NK-92 (cell line): Measurements from ENCODE around the gene KIF1A.
"Not testable (repeated sequence)": the region's sequence is repeated elsewhere in the genome, so short reads cannot be mapped to it uniquely, and the experiment has no call there.

Experiments
- DNase-seq: peaks from one replicate; lab custom pipeline; 2025; ENCODE audit not compliant: unreplicated experiment; lab: John Stamatoyannopoulos, UW

The KIF1A gene

DNA sequence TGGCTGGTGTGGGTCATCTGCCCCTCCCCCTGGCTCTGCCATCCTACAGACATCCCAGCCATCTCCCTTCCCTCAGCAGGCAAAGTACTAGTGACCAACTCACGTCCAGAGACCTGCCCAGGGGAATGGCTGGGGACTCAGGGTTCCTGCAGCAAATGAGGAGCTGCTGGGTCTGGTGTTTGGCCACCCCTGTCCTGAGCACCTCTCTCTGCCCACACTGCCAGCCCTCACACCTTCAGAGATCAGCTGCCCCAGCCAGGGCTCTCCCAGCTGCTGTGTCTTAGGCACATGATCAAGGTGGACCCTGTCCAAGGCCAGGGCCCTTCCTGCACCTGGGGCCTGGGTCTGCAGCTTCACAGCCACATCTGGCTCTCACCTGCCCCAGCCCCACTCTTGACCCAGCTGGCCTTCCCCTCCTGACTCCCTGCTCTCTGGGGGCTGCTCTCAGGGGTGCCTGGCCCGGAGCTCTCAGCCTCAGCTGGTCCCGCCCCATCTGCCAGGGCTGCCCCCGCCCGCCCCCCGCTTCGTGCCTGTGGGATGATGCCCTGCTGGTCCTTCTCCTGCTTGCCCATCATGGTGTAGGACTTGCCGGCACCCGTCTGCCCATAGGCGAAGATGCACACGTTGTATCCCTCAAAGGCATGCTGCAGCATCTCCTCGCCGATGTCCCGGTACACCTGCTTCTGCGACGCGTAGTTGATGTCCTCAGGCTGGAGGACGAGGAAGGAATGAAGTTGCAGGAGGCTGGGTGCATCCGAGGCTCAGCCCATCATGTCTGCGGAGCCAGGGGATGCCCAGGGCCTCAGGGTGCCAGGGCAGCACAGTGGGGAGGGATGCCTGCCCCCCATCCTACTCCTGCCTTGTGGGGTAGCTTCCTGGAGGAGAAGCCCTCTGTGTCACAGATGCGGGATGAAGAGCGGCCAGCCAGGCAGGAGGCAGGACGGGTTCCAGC, 32.2 kb downstream of the KIF1A start:
- DNase-seq = no peak

DNA sequence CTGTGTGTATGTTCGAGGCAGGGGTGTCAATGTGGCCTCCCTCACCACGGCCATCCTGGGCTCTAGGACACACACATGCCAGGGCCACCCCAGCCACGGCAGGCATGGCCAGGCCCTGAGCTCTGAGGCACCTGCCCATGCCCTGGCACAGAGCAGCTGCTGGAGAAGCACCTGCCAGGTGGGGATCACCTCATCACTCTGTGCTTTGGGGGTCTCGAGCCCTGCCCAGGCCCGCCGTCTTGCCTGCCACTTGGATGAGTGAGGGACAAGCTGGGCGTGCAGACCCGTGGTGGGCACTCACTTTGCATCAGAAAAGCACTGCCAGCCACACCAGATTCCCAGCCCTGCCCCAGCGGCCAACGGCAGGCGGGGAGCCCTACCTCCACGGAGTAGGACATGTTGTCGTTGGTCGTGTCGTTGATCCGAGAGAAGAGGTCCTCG, 33.1 kb downstream of the KIF1A start:
- no peak for DNase-seq

DNA sequence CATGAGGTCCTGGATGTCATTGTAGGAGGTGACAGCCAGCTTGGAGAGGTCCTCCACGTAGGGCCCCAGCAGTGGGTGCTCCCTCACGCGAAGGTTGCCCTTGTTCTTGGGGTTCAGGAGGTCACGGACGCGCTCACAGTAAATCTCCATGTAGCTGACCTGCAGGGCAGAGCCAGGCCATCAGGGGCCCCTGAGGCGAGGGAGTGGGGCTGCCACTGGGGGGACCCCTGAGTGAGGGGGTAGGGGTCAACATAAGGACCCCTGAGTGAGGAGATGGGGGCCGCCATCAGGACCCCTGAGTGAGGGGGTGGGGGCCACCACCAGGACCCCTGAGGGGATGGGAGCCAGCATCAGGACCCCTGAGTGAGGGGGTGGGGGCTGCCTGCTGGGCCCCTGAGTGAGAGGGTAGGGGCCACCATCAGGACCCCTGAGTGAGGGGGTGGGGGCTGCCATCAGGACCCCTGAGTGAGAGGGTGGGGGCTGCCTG, 33.6 kb downstream of the KIF1A start:
- DNase-seq = no peak

- DNase-seq = no peak
These were observed 34.3 kb downstream of the KIF1A start for GRCh38 chr2:240785424-240786335.

GRCh38 chr2:240784629-240785423, 35.2 kb downstream of the KIF1A start:
- no peak for DNase-seq

GRCh38 chr2:240783819-240784621, 36.0 kb downstream of the KIF1A start:
- no peak for DNase-seq

DNA sequence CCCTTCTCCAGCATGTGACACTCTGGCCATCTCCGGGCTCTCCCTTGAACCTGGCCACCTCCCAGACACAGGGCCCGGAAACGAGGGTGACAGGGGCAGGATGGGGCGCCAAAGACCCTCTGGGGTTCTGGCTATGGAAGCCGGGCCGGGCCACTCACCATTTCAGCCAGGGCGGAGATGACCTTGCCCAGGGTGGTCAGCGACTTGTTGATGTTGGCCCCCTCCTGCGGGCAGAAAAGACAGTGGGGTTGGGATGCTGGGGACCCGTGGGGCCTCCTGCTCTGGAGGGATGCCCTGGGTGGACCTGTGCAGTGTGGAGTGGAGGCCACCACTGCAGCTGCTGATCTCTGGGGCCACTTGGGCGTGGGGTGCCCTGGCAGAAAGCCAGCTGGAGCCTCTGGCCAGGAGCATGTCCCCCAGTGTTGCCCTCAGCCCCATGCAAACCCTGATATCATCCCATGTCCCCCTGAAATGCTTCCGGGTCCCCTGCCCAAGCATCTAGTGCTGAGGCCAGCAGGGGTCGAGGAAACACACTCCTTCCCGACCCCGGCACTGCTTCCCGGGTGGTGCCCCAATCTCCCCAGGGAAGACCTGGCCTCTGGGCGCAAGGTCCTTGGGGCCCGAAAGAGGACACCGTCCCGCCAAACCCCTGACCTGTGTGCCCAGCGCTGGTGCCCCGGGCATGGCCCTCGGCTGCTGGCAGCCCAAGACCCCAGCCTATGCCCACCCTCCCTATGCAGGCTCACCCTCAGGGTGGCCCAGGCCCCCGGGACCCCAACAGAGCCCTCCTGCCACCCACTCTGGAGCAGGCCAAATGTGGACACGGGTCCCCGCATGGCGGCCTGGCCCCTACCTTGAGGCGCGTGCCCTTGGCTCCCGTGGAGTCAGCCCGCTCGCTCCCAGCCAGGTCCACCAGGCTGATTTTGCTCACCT, 36.9 kb downstream of the KIF1A start:
- no peak for DNase-seq

- DNase-seq = no peak
These were observed 37.7 kb downstream of the KIF1A start for GRCh38 chr2:240782221-240782885.

DNA sequence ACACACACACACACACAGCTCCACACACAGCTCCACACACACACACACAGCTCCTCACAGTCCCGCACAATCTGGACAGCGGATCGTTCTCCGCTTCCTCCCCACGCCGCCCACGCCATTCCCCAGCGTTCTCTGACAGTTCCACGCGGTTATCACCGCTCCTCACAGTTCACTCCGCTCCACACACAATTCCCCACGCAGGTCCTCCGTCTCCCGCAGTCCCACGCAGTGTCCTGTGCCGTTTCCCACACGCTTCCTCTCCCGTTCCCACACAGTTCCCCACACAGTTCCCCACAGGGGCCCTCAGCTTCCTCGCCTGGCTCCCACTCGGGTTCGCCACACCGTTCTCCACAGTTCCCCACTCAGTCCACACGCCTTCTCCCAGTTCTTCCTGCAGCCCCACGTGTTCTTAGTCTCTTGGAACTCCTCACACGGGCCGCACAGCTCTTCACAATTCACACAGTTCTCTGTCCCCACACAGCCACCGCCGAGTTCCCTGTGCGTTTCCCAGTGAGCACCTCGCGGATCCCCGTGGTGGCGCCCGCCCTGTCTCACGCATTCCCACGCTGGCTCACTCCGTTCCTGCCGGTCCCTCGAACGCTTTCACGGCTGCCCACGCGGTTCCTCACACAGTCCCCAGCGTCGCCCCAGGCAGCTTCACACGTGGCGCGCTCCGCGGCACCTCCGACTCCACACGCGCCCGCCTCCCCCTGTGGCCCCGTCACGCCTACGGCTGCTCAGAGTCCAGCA, 38.4 kb downstream of the KIF1A start:
- DNase-seq = no peak

DNA sequence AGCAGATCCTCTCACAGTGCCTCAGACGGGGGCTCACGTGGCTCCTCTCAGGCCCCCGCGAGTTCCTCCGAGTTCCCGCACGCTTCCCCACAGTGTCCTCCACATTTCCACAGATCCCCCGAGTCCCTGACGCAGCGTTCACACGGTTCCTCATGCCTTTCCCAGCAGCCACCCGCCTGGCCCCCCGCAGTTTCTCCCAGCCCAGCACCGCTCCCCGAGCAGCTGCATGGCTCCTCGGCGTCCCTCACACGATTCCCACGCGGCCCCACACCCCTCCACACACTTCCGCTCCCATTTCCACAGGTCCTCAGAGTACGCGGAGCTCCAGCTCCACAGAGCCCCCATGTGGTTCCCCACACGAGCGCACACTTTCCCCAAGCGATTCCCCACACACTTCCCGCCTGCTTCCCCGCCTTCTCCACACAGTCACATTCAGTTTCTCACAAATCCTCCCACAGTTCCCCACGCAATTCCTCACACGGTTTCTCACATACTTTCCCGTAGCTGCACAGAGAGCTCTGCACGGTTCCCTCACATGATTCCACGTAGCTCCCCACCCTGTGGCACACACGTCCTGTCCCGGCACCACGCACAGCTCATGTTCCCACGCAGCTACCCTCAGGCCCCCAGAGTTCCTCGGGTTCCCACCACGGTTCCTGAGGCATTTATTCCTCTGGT, 39.9 kb downstream of the KIF1A start:
- no peak for DNase-seq

DNA sequence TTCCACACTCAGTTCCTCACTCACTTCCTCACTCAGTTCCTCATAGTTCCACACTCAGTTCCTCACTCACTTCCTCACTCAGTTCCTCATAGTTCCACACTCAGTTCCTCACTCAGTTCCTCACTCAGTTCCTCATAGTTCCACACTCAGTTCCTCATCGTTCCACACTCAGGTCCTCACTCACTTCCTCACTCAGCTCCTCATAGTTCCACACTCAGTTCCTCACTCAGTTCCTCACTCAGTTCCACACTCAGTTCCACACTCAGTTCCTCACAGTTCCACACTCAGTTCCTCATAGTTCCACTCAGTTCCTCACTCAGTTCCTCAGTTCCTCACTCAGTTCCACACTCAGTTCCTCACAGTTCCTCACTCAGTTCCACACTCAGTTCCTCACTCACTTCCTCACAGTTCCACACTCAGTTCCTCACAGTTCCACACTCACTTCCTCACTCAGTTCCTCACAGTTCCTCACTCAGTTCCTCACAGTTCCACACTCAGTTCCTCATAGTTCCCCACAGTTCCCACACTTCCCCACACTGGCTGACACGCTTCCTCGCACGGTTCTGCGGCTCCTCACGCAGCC, 40.7 kb downstream of the KIF1A start:
- not testable (repeated sequence) for DNase-seq

GRCh38 chr2:240778426-240778825, 41.6 kb downstream of the KIF1A start:
- DNase-seq = no peak

DNA sequence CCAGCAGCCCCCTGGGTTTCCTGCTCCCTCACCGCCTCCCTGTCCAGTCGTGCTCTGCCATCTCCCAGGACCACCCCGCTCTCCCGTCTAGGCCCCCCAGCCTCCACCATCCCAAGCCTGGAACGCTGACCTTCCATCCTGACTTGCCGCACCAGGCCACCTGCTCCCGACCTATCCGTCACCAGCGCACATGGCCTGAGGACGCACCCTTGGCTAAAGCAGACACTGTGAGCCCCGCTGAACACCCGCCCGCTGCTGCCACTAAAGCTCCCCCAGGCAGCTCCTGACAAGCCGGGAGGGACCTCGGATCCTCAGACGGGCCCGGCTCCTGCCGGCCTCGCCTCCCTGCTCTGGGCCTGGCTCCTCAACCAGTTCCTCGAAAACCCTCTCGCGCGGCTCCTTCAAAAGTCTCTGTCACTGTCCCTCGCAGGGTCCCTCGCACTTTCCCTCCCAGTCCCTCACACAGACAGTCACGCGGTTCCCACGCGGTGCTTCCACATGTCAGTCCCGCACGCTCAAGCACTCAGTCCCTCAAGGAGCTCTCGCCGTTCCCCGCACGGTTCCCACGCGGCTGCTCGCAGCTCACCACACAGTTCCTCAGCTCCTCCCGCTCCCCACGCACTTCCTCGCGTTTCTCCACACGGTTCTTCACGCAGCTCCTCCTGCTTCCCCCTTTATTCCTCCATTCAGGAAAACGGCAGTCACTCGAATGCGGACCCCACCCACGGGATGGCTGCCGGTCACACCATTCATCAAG, 42.4 kb downstream of the KIF1A start:
- no peak for DNase-seq

DNA sequence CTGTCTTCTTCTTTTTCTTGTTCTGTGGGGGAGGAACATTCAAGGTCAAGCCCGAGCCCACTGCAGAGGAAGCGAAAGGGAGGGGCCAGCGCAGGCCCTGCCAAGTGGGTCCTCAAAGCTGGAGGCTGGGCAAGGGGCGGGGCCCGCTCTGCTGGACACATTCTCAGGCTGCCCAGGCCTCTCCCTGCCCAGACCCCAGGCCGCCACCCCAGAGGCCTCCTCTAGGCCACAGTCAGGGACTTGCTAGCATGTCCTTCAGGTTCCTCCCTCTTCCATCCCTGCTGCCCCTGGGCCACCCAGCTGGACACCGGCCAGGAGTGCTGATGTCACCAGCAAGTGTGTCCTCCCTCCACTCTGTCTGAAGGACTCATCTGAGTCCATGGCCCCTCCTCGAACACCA, 44.1 kb downstream of the KIF1A start:
- no peak for DNase-seq

DNA sequence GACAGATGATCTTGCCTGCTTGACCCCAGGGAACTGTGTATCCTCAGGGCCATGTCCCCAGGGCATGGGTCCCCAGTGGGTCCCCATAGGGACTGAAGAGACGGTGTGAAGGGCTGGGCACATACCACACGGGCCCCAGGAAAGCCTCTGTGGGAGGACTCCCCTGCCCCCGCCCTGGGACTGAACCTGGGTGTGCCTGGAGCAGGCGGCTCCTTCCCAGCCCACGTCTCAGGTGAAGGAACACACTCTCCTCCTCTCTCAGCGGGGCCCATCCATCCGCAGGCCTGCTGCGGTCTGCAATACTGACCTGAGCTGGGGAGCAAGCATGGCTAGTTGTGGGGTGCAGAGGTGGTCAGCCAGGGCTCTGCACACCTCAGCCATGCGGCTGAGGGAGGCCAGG, 45.2 kb downstream of the KIF1A start:
- no peak for DNase-seq

DNA sequence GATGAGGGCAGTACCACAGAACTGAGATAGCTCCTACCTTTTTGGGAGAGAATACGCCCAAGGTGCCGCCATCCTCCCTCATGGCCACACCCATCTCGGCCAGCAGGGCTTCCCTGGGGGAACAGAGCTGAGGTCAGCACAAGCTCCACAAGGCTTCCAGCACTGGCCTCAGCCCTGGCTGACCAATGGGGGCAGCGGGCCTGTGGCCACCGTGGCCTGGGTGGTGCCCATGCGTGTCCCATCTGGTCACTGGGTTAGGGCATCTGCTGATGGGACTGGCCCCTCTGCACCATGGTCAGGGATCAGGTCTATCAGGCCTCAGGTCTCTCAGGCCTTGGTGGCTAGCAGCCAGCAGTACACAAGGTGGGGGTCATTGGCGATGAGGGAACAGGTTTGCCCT, 50.9 kb downstream of the KIF1A start:
- DNase-seq = no peak
